HG03558 (cell line): ENCODE results near the gene DNASE2.

Experiments
- ATAC-seq: cut with Tn5 transposase; IDR thresholded peaks from one replicate; pipeline ENCODE4 v1.9.1; 2021; ENCODE audit warnings: moderate number of reproducible peaks; ENCODE audit not compliant: unreplicated experiment; ENCODE audit errors: extremely low read depth

DNASE2 gene

GRCh38 chr19:12886969-12887747 is 5.9 kb upstream of the DNASE2 start, which contains the start of gene KLF1:
Gene KLF1, minus strand, starts transcription at chr19:12887201. Its CDS starts 61 bp downstream, at chr19:12887140.
- no peak for ATAC-seq

GRCh38 chr19:12886651-12886968 is 5.4 kb upstream of the DNASE2 start:
- ATAC-seq: no peak

GRCh38 chr19:12885749-12886650 is 4.8 kb upstream of the DNASE2 start:
- no peak for ATAC-seq

DNA sequence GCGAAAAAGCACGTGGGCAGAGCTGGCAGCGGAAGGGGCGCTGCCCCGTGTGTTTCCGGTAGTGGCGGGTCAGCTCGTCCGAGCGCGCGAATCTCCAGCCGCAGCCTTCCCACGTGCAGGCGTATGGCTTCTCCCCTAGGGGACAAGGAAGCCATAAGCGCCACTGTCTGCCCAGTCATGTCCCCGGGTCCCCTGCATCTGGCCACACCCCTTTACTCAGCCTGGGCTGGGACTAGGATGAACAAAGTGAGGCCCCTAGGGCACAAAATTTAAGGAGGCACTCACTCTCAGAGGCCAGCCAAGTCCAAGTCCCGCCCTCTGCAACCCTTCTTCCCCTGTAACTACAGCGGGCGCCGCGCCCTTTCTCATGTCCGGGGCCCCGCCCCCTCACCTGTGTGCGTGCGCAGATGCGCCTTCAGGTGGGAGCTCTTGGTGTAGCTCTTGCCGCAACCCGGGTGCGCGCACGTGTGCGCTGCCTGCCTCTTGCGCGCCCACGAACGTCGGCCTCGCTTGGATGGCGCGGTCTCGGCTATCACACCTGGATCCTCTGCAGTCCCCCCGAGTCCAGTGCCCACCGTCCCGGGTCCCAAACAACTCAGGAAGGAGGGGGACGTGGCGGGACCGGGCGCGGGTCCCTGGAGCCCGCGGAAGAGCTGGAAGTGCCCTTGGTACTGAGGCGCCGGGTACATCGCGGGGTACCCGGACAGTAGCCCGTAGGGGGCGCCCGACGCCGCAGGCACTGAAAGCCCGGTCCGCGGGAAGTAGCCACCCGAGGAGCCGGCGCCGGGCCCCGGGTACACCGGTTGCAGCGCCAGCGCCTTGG is 3.9 kb upstream of the DNASE2 start:
- ATAC-seq: no peak

DNA sequence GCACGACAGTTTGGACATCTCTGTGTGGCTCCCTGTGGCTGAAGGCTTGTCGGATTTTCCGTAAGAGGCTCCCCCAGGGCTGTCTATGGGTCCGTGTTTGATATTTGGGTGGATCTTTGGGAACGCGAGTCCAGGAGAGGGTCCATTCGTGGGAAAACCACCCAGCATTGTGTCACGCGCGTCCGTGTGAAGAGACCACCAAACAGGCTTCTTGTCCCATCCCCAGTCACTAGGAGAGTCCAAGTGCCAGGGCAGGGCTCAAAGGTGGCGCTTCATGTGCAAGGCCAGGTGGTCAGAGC is 3.3 kb upstream of the DNASE2 start:
- ATAC-seq: no peak

DNA sequence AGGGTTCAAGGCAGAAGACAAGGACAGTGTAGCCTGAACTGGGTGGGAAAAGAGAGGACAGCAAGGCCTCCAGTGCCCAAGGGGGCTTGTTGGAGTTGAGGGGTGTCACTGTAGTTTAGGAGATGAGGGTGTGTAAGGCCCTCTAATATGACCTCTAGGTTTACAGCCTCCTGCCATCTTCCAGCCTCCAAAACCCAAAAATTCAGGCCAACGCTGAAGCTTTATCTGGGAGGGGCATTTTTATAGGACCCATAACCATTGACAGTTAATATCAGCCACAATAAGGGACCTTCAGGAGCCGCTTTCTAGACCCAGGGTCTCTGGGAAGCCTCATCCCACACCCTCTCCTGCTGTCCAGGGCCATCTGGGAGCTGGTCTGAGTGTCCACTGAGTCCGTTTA is 3.0 kb upstream of the DNASE2 start:
- no peak for ATAC-seq

- no peak for ATAC-seq
These were observed 1.3 kb upstream of the DNASE2 start for GRCh38 chr19:12882589-12882988.

GRCh38 chr19:12880551-12881171 is 588 bp downstream of the DNASE2 start:
- ATAC-seq: no peak

DNA sequence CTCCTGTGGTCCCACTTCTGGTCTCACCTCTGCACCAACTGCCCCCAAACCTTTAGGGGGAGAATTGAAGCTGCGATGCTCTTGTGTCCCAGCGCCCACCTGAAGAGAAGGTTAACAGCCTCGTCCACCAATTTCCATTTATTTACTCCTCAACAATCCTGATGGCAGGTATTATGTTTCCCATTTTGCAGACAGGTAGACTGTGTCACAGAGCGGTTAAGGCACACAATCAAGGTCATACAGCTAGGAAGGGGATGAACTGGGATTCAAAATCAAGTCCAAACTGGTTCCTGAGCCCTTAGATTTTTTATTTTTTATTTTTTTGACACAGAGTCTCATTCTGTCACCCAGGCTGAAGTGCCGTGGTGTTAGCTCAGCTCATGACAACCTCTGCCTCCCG is 6.2 kb downstream of the DNASE2 start:
- ATAC-seq: no peak

DNA sequence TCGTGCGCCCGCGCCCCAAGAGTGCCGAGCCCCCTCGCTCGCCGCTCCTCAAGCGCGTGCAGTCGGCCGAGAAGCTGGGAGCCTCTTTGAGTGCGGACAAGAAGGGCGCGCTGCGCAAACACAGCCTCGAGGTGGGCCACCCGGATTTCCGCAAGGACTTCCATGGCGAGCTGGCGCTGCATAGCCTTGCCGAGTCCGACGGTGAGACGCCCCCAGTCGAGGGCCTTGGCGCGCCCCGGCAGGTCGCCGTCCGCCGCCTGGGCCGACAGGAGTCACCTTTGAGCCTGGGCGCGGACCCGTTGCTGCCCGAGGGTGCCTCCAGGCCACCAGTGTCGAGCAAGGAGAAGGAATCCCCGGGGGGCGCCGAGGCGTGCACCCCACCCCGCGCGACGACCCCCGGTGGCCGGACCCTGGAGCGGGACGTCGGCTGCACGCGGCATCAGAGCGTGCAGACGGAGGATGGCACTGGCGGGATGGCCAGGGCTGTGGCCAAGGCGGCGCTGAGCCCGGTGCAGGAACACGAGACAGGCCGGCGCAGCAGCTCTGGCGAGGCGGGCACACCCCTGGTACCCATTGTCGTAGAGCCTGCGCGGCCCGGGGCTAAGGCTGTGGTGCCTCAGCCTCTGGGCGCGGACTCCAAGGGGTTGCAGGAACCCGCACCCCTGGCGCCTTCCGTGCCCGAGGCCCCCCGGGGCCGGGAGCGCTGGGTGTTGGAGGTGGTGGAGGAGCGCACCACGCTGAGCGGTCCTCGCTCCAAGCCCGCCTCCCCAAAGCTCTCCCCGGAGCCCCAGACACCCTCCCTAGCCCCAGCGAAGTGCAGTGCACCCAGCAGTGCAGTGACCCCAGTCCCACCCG is 7.1 kb downstream of the DNASE2 start:
- no peak for ATAC-seq

DNA sequence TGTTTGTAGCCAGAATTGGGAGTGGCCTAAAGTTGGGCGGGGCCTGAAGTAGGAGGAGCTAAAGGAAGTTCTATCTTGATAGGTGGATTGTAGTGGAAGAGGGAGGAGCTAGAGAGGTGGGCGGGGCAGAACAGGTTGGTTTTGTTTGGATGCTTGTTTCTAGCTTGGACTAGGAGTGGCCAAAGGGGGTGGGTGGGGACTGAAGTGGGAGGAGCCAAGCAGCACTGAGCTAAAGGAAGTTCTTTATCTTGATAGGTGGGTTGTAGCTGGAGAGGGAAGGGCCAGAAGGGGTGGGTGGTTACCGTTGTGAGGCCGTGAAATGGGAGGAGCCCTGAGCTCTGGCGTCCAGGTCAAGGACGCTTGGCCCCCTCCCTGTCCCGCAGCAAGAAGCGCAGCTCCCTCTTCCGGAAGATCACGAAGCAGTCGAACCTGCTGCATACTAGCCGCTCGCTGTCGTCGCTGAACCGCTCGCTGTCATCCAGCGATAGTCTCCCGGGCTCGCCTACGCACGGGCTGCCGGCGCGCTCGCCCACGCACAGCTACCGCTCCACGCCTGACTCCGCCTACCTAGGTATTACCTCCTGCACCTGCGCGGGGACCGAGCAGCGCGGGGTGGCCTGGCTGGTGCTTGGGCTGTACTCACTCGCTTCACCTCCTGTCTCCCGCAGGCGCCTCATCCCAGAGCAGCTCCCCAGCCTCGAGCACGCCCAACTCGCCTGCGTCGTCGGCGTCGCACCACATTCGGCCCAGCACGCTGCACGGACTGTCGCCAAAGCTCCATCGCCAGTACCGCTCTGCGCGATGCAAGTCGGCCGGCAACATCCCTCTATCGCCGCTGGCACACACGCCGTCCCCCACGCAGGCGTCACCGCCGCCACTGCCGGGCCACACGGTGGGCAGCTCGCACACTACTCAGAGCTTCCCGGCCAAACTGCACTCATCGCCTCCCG is 8.0 kb downstream of the DNASE2 start:
- ATAC-seq: no peak

- ATAC-seq: no peak
These were observed 9.0 kb downstream of the DNASE2 start for GRCh38 chr19:12872255-12872654.

GRCh38 chr19:12871681-12872080 is 9.6 kb downstream of the DNASE2 start:
- ATAC-seq: no peak

DNA sequence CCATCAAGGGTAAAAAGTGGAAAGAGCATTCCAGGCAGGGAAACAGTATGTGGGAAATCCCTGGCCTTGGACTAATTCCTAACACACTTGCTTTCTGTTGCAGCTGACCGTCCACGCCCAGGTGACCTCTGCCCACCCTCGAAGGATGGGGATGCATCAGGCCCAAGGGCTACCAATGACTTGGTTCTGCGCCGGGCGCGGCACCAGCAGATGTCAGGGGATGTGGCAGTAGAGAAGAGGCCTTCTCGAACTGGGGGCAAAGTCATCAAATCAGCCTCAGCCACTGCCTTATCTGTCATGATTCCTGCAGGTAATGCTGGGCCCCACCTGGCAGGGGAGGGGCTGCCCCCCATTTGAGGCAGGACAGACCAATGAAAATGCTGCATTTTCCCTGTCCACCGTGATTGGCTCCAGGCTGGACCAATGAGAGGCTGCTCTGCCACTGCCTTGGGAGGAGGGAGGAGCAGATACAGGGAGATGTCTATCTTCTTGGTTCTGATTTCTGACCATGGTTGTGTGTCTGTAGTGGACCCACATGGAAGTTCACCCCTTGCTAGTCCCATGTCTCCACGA is 12.6 kb downstream of the DNASE2 start:
- no peak for ATAC-seq

GRCh38 chr19:12867120-12868099 is 13.8 kb downstream of the DNASE2 start:
- no peak for ATAC-seq

GRCh38 chr19:12866416-12867119 is 14.7 kb downstream of the DNASE2 start:
- no peak for ATAC-seq
